ENCODE data around the gene STRA8. TPM values are rescaled to one million over a fixed set of nuclear protein-coding genes. Genes with fewer than 3 reads are reported as not detected.
A peak's percentile ranks its signal among the peaks of the same experiment; 100 is the strongest.

STRA8 gene
- total RNA-seq, 6 donors from 2014 or later: not detected

DNA sequence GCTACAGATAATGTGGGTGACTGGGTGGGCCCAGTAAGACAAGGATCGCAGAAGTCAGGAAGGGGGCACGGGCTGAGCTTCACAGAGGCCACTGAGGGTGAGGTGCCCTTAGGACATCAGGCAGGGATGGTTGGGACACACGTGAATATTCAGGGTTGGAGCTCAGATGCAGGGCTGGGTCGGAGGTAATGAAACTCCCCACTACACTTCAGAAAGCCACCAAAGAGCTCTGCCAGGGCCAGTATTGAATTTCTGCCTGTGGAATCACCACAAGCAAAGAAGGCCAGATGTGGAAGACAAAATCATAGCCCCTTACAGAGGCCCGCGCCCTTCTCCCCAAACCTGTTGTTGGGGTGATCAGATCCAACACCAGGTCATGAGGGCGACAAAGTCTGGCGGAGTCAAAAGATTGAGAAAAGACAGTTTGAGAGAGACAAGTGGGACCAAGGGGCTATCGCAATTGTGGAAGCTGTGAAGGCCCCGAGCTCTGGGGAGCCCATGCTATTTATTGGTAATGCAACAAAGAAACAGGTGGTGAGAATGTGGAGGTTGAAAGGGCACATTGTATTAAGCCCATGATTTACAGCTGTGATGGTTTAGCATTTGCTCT lies 42.4 kb downstream of the STRA8 start:
- H3K4me3 ChIP-seq: no peak overlapping the region
- DNase-seq (no peak), ATAC-seq (ENCODE audit: low FRiP score in 2 of 2) (no peak)
- H3K4me1 ChIP-seq: no peaks in the 10 kb centered on the region
- no peaks in the 10 kb centered on the region for H3K36me3 ChIP-seq
- WGBS, 2 donors: 87 to 91% methylated on average over 10 of the region's 10 CpGs
- no peak for TF ChIP-seq EP300 (IDR thresholded peaks at IDR 0.05)
- TF ChIP-seq POLR2AphosphoS5 (IDR thresholded peaks at IDR 0.05): no peak
- no peak for TF ChIP-seq POLR2A (IDR thresholded peaks at IDR 0.05)
- TF ChIP-seq, protein P1, sequence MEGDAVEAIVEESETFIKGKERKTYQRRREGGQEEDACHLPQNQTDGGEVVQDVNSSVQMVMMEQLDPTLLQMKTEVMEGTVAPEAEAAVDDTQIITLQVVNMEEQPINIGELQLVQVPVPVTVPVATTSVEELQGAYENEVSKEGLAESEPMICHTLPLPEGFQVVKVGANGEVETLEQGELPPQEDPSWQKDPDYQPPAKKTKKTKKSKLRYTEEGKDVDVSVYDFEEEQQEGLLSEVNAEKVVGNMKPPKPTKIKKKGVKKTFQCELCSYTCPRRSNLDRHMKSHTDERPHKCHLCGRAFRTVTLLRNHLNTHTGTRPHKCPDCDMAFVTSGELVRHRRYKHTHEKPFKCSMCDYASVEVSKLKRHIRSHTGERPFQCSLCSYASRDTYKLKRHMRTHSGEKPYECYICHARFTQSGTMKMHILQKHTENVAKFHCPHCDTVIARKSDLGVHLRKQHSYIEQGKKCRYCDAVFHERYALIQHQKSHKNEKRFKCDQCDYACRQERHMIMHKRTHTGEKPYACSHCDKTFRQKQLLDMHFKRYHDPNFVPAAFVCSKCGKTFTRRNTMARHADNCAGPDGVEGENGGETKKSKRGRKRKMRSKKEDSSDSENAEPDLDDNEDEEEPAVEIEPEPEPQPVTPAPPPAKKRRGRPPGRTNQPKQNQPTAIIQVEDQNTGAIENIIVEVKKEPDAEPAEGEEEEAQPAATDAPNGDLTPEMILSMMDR (IDR thresholded peaks at IDR 0.05): no peak
- no peaks in the 10 kb centered on the region for H3K27me3 ChIP-seq
- no peak overlapping the region for H3K27ac ChIP-seq
- H3K9me3 ChIP-seq: no peaks in the 10 kb centered on the region

DNA sequence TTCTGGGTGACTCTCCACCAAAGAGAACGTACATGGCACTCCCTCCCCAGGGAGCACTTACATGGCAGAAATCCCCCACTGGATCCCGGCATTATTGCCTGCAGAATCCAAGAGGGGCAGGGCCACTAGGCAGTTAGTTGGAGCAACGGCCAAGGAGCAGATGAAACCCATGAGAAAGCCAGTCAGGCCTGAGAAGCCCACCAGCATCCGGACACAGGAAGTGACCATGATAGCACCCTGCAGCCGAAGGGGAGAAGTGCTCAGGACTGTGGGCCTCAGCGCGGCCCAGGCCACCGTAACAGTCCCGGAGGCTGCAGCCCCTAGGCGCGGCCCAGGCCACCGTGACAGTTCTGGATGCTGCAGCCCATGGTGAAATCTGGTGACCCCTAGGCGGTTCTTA lies 43.5 kb downstream of the STRA8 start:
- DNase-seq (peak in 1 of 2 donors; percentile 68), ATAC-seq (ENCODE audit: low FRiP score in 2 of 2) (no peak)
- Histone ChIP-seq H3K4me3 (no peak overlapping the region), H3K4me1 (peaks cover 0 to 6% (median 2%) of the 10 kb centered on the region in 4 donors), H3K27me3 (no peaks in the 10 kb centered on the region), H3K9me3 (no peaks in the 10 kb centered on the region), H3K36me3 (no peaks in the 10 kb centered on the region), H3K27ac (no peak overlapping the region)
- TF ChIP-seq POLR2AphosphoS5 (IDR thresholded peaks at IDR 0.05) (no peak), EP300 (IDR thresholded peaks at IDR 0.05) (no peak), POLR2A (IDR thresholded peaks at IDR 0.05) (no peak)
- TF ChIP-seq, protein P1 (IDR thresholded peaks at IDR 0.05): no peak
- WGBS, 2 donors: 84 to 88% methylated on average over 8 to 13 of the region's 13 CpGs

DNA sequence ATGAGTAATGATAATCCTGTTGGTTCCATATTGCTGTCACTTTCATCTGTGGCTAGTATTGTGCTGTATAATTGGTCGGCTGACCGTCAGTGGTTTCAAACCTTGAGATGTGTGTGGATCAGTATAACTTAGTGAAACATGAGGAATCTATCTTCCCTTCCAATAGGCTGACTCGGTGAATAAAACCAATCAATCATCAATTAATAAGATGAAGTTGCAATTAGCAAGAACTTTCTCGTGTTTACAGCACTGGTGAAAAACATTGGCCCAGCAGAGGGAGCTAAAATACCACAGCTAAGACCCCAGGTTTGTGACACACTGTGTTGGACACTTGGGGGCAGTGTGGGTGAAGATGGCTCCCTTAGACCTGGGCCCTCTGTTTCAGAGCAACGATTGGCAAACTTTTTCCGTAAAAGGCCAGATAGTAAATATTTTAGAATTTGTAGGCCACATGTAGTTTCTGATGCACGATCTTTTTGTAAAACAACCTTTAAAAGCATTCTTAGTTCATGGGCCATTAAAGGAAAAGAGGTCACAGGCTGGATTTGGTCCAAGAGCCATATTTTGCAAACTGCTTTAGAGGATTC lies 47.8 kb downstream of the STRA8 start:
- TF ChIP-seq POLR2A (IDR thresholded peaks at IDR 0.05): no peak
- TF ChIP-seq, protein P1 (IDR thresholded peaks at IDR 0.05): peak; percentile 80 to 93 (median 88)
- ATAC-seq (ENCODE audit: low FRiP score in 2 of 2) (peak; percentile 93 to 97), DNase-seq (peak in 1 of 2 donors; percentile 79)
- no peaks in the 10 kb centered on the region for H3K9me3 ChIP-seq
- H3K27ac ChIP-seq: no peak overlapping the region
- no peak overlapping the region for H3K4me3 ChIP-seq
- H3K27me3 ChIP-seq: no peaks in the 10 kb centered on the region
- H3K36me3 ChIP-seq: no peaks in the 10 kb centered on the region
- 3 to 6% methylated on average over 7 of the region's 7 CpGs for WGBS, 2 donors
- H3K4me1 ChIP-seq: peaks cover 0 to 6% (median 2%) of the 10 kb centered on the region in 4 donors

DNA sequence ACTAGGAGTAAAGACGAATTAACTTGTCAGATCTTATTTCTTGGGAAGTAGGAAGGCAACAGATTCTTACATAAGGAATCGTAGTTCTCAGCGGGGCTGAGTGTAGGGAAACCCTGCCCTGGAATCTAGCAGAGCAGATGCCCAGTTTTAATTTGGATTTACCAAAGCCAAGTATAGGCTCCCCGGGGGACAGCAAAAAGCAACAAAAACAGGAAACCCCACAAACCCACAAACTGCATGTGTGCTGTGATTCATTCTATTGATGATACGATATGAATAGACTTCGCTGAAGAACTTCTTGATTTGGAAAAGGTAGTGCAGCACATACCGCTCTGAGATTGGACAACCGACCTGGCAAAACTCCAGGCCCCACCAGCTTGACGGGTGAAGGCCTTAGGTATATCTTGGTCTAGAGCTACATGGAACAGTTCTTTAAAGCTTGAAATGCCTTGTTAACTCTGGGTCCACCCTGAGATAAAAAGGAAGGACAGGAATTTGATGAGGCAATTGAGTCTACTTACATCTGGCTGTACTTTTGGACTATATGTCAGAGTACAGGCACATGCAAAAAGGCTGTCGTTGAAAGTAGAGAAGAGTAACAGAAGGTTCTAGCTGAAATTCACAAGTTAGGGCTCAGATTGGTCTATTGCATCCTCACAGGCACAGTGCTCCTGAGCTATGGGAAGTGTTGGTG lies 49.1 kb downstream of the STRA8 start:
- WGBS, 2 donors: 84 to 86% methylated on average over 10 of the region's 10 CpGs
- Histone ChIP-seq H3K4me3 (no peak overlapping the region), H3K4me1 (peaks cover 0 to 6% (median 2%) of the 10 kb centered on the region in 4 donors), H3K27me3 (no peaks in the 10 kb centered on the region), H3K36me3 (no peaks in the 10 kb centered on the region), H3K27ac (no peak overlapping the region), H3K9me3 (no peaks in the 10 kb centered on the region)
- DNase-seq (no peak), ATAC-seq (ENCODE audit: low FRiP score in 2 of 2) (no peak)
- TF ChIP-seq POLR2AphosphoS5 (IDR thresholded peaks at IDR 0.05): no peak
- TF ChIP-seq POLR2A (IDR thresholded peaks at IDR 0.05): no peak
- TF ChIP-seq, protein P1 (IDR thresholded peaks at IDR 0.05): no peak
- no peak for TF ChIP-seq EP300 (IDR thresholded peaks at IDR 0.05)

Measured in upper lobe of left lung (tissue), 6 donors.